Lower leg skin (tissue), 3 donors: ENCODE results near the gene RAB5B.

Experiments used
- POLR2A ChIP-seq, 2 donors: fragments of 450-650 bp; IDR thresholded peaks; one replicate each; pipeline ENCODE4 v1.6.1; 2016 to 2017; ENCODE audit warnings: antibody characterized with exemption in 2 of 2, mild to moderate bottlenecking in 1 of 2, moderate library complexity in 1 of 2
- TF ChIP-seq, protein P1 (sequence below), 3 donors: fragments of 450-650 bp; IDR thresholded peaks; one replicate each; pipeline ENCODE4 v1.5.1; 2016; ENCODE audit warnings: antibody characterized with exemption in 3 of 3, mild to moderate bottlenecking in 3 of 3, moderate library complexity in 2 of 3

DNA sequence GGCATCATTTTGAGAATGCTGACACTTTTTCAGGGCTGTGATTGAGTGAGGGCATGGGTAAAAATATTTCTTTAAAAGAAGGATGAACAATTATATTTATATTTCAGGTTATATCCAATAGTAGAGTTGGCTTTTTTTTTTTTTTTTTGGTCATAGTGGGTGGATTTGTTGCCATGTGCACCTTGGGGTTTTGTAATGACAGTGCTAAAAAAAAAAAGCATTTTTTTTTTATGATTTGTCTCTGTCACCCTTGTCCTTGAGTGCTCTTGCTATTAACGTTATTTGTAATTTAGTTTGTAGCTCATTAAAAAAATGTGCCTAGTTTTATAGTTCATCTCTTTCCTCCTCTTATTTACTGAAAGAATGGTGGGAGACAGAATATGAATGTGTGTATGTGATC, 1.4 kb upstream of the RAB5B start:
- TF ChIP-seq, protein P1, sequence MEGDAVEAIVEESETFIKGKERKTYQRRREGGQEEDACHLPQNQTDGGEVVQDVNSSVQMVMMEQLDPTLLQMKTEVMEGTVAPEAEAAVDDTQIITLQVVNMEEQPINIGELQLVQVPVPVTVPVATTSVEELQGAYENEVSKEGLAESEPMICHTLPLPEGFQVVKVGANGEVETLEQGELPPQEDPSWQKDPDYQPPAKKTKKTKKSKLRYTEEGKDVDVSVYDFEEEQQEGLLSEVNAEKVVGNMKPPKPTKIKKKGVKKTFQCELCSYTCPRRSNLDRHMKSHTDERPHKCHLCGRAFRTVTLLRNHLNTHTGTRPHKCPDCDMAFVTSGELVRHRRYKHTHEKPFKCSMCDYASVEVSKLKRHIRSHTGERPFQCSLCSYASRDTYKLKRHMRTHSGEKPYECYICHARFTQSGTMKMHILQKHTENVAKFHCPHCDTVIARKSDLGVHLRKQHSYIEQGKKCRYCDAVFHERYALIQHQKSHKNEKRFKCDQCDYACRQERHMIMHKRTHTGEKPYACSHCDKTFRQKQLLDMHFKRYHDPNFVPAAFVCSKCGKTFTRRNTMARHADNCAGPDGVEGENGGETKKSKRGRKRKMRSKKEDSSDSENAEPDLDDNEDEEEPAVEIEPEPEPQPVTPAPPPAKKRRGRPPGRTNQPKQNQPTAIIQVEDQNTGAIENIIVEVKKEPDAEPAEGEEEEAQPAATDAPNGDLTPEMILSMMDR (IDR thresholded peaks at IDR 0.05): no peak
- TF ChIP-seq POLR2A (IDR thresholded peaks at IDR 0.05): no peak
